ENCODE results near the gene GNAL. TPM values are rescaled to one million over a fixed set of nuclear protein-coding genes. Genes with fewer than 3 reads are reported as not detected.

The GNAL gene
- total RNA-seq, 4 donors from 2014 or later = 22.8 to 30.4 (median 26.5) TPM

DNA sequence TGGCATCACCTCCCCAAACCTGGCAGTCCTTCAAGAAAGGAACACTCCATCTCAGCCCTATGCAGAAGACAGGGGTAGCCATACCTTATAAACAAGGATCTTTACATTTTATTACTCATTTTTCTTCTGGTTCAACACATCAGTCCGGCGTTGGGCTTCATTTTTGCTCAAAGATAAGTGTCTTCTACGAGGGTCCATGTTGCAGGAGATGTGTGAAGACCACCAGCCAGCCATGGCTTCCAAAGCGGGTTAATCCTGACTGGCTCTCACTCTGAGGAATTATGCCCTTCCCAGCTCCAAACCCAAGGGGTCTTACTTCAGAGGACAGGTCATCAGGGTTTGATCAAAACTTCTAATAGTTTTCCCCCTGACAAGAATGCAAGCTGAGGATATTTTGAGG lies 23.9 kb upstream of the GNAL start:
- Histone ChIP-seq H3K36me3 (no peaks in the 10 kb centered on the region), H3K9me3 (no peaks in the 10 kb centered on the region), H3K27ac (no peak overlapping the region), H3K27me3 (no peaks in the 10 kb centered on the region), H3K4me3 (replicated peaks in 1 of 3) (no peak overlapping the region), H3K4me1 (no peaks in the 10 kb centered on the region)
- no peak for DNase-seq
- intact Hi-C loops (cut with DNase I) = no loop called here
- 66 to 89% methylated on average over 4 of the region's 4 CpGs for WGBS, 2 donors
- TF ChIP-seq, protein P1, sequence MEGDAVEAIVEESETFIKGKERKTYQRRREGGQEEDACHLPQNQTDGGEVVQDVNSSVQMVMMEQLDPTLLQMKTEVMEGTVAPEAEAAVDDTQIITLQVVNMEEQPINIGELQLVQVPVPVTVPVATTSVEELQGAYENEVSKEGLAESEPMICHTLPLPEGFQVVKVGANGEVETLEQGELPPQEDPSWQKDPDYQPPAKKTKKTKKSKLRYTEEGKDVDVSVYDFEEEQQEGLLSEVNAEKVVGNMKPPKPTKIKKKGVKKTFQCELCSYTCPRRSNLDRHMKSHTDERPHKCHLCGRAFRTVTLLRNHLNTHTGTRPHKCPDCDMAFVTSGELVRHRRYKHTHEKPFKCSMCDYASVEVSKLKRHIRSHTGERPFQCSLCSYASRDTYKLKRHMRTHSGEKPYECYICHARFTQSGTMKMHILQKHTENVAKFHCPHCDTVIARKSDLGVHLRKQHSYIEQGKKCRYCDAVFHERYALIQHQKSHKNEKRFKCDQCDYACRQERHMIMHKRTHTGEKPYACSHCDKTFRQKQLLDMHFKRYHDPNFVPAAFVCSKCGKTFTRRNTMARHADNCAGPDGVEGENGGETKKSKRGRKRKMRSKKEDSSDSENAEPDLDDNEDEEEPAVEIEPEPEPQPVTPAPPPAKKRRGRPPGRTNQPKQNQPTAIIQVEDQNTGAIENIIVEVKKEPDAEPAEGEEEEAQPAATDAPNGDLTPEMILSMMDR (IDR thresholded peaks at IDR 0.05) = no peak
- no peak for TF ChIP-seq POLR2A (IDR thresholded peaks at IDR 0.05)

DNA sequence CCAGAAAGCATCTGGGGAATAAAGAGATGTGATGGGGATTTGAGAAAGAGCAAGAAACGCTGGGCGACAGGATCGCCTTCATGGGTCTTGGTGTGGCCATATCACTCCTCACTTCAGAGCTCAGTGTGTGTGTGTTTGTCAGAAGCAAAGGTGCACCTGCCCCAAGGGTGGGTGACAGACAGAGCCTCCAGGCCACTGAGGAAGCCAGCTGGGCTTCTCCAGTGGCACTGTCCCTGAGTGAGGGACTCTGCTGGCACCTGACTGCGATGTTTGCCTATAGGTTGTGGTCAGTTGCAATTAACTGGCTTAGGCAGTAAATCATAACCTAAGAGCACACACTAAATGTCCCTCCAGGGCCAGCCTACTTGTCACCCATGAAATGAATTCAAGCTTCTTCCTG lies 23.5 kb upstream of the GNAL start:
- Histone ChIP-seq H3K4me1 (no peaks in the 10 kb centered on the region), H3K9me3 (no peaks in the 10 kb centered on the region), H3K27me3 (no peaks in the 10 kb centered on the region), H3K4me3 (replicated peaks in 1 of 3) (no peak overlapping the region), H3K36me3 (no peaks in the 10 kb centered on the region), H3K27ac (no peak overlapping the region)
- intact Hi-C loops (cut with DNase I) = no loop called here
- DNase-seq = no peak
- TF ChIP-seq, protein P1 (IDR thresholded peaks at IDR 0.05) = no peak
- no peak for TF ChIP-seq POLR2A (IDR thresholded peaks at IDR 0.05)
- 72 to 94% methylated on average over 4 of the region's 4 CpGs for WGBS, 2 donors

DNA sequence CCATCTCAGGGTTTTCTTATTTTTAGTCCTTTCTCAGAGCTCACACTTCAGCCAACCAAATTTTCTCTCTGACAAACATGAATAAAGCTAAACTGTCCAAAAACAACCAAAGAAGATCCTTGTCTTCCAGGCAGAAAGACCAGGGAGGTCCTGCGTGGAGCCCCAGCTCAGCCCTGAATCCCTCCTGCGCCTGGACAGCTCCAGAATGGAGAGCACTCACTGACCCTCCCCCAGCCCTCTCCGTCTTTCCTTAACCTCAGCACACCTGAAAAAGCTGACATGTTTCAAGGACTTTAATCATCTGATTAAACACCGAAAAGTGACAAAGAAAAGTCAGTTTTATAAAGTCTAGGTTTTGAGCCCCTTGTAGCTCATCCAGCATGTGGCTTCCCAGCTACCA lies 22.9 kb upstream of the GNAL start:
- H3K9me3 ChIP-seq = no peaks in the 10 kb centered on the region
- no peak for TF ChIP-seq POLR2A (IDR thresholded peaks at IDR 0.05)
- TF ChIP-seq, protein P1 (IDR thresholded peaks at IDR 0.05) = no peak
- H3K4me1 ChIP-seq = no peaks in the 10 kb centered on the region
- H3K27me3 ChIP-seq = no peaks in the 10 kb centered on the region
- H3K36me3 ChIP-seq = no peaks in the 10 kb centered on the region
- no peak overlapping the region for H3K4me3 ChIP-seq (replicated peaks in 1 of 3)
- WGBS, 2 donors = 76 to 77% methylated on average over 4 of the region's 4 CpGs
- no peak overlapping the region for H3K27ac ChIP-seq
- intact Hi-C loops (cut with DNase I) = no loop called here
- no peak for DNase-seq

DNA sequence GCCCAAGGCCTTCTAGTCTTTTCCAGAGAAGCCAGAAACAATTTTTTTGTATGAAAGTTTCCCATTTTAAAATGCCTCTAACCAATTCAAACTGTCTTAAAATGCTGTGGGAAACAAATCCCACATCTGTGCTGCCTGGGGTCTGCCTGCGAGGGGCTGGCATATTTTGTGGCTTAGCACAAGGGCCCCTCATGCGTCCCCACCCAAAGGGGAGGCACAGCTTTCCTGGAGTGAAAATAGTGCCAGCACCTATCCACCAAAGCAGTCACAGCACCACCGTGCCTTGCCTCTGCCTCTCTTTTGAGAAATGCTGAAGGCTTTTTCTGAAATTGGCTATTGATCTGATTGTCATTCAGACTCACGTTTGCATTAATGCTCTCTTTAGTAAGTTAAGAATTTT lies 22.2 kb upstream of the GNAL start:
- no peak for DNase-seq
- H3K36me3 ChIP-seq = no peaks in the 10 kb centered on the region
- H3K27ac ChIP-seq = no peak overlapping the region
- no peak for TF ChIP-seq POLR2A (IDR thresholded peaks at IDR 0.05)
- TF ChIP-seq, protein P1 (IDR thresholded peaks at IDR 0.05) = no peak
- WGBS, 2 donors = 83 to 89% methylated on average over 4 of the region's 4 CpGs
- no peaks in the 10 kb centered on the region for H3K9me3 ChIP-seq
- no peak overlapping the region for H3K4me3 ChIP-seq (replicated peaks in 1 of 3)
- no peaks in the 10 kb centered on the region for H3K27me3 ChIP-seq
- intact Hi-C loops (cut with DNase I) = no loop called here
- H3K4me1 ChIP-seq = no peaks in the 10 kb centered on the region

DNA sequence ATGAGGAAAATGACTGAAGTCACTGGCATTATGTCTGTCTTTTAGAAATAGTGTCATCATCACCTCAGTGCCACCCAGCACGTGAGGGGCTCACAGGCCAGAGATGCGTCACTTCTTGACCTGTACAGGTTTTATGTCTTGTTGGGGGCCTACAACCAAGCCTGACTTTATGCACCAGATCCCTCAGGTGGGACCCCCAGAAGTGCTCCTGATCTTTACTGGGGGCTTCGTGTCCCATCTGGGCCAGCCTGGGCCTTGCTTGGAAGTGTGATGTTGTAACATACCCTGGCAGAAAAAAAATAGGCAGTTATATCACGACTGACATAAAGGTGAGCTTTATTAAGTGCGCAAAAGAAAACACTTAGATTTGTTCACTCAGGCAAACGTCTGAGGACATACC lies 21.5 kb upstream of the GNAL start:
- H3K4me1 ChIP-seq = no peaks in the 10 kb centered on the region
- no peak overlapping the region for H3K4me3 ChIP-seq (replicated peaks in 1 of 3)
- intact Hi-C loops (cut with DNase I) = no loop called here
- no peaks in the 10 kb centered on the region for H3K27me3 ChIP-seq
- no peak for TF ChIP-seq POLR2A (IDR thresholded peaks at IDR 0.05)
- TF ChIP-seq, protein P1 (IDR thresholded peaks at IDR 0.05) = no peak
- H3K27ac ChIP-seq = no peak overlapping the region
- no peak for DNase-seq
- no peaks in the 10 kb centered on the region for H3K9me3 ChIP-seq
- 84 to 87% methylated on average over 6 of the region's 6 CpGs for WGBS, 2 donors
- H3K36me3 ChIP-seq = no peaks in the 10 kb centered on the region

All from thyroid gland (tissue), 4 donors.